ENCODE results near the gene PCNX2.

GRCh38 chr1:233015965-233016364, 279.6 kb downstream of the PCNX2 start:
- TF ChIP-seq, protein P1, sequence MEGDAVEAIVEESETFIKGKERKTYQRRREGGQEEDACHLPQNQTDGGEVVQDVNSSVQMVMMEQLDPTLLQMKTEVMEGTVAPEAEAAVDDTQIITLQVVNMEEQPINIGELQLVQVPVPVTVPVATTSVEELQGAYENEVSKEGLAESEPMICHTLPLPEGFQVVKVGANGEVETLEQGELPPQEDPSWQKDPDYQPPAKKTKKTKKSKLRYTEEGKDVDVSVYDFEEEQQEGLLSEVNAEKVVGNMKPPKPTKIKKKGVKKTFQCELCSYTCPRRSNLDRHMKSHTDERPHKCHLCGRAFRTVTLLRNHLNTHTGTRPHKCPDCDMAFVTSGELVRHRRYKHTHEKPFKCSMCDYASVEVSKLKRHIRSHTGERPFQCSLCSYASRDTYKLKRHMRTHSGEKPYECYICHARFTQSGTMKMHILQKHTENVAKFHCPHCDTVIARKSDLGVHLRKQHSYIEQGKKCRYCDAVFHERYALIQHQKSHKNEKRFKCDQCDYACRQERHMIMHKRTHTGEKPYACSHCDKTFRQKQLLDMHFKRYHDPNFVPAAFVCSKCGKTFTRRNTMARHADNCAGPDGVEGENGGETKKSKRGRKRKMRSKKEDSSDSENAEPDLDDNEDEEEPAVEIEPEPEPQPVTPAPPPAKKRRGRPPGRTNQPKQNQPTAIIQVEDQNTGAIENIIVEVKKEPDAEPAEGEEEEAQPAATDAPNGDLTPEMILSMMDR (IDR thresholded peaks at IDR 0.05; ENCODE audit: poor library complexity): no peak
- no peak for TF ChIP-seq EZH2 (IDR thresholded peaks at IDR 0.05; ENCODE audit: borderline replicate concordance)

All from hepatocyte (in vitro differentiated cells).